ENCODE data around the gene ZDBF2. TPM values are rescaled to one million over a fixed set of nuclear protein-coding genes. Genes with fewer than 3 reads are reported as not detected.
"Not testable (repeated sequence)": the region's sequence is repeated elsewhere in the genome, so short reads cannot be mapped to it uniquely, and the experiment has no call there.

The ZDBF2 gene
- total RNA-seq, 5 donors from 2014 or later (not counting 1 experiment from before 2014, with no cell fraction given) = 13.5 to 21.3 (median 14.8) TPM

DNA sequence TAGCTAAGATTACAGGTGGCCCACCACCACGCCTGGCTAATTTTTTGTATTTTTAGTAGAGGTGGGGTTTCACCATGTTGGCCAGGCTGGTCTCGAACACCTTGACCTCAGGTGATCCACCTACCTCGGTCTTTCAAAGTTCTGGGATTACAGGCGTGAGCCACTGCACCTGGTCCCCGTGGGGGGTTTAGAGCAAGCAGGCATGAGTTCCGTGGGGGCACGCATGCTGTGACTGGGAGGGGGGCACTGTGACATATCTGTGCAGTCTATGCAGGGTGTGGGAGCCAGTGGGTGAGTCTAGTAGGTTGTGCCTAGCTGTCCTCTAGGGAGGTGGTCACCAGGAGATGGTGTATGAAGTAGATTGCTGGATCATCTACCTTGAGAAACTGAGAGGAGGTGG, 16.6 kb upstream of the ZDBF2 start:
- peaks cover 23 to 60% of the 10 kb centered on the region in 2 experiments for H3K27me3 ChIP-seq (replicated peaks in 1 of 2; ENCODE audit: control insufficient read depth in 2 of 2, extremely low read depth in 1 of 2, insufficient read depth in 2 of 2, low read length in 1 of 2)
- H3K27ac Mint-ChIP-seq = no peak overlapping the region
- peaks cover 55 to 75% of the 10 kb centered on the region in 2 donors for H3K27me3 Mint-ChIP-seq
- WGBS (ENCODE audit: insufficient coverage) = 58% methylated on average over 6 of the region's 7 CpGs
- H3K36me3 Mint-ChIP-seq = no peaks in the 10 kb centered on the region
- no peak for ATAC-seq (replicated peaks in 1 of 4)
- ChIA-PET CTCF (no interaction called here), POLR2A (no interaction called here)
- H3K9me3 ChIP-seq = no peaks in the 10 kb centered on the region
- no peak for DNase-seq
- H3K27ac ChIP-seq (ENCODE audit: low read length) = no peak overlapping the region
- peaks cover 0 to 5% (median 0%) of the 10 kb centered on the region in 3 donors for H3K9me3 Mint-ChIP-seq
- H3K4me1 Mint-ChIP-seq = peaks cover 0 to 5% (median 0%) of the 10 kb centered on the region in 3 donors
- H3K4me1 ChIP-seq (ENCODE audit: control insufficient read depth in 1 of 2, extremely low read depth in 1 of 2, insufficient read depth in 2 of 2, low read length in 2 of 2) = no peaks in the 10 kb centered on the region
- H3K4me3 ChIP-seq (ENCODE audit: control insufficient read depth in 1 of 2, extremely low read depth in 1 of 2, low read length in 1 of 2) = no peak overlapping the region
- H3K36me3 ChIP-seq (ENCODE audit: control insufficient read depth in 2 of 2, extremely low read depth in 1 of 2, insufficient read depth in 1 of 2, low read length in 1 of 2) = no peaks in the 10 kb centered on the region
- no peak overlapping the region for H3K4me3 Mint-ChIP-seq

DNA sequence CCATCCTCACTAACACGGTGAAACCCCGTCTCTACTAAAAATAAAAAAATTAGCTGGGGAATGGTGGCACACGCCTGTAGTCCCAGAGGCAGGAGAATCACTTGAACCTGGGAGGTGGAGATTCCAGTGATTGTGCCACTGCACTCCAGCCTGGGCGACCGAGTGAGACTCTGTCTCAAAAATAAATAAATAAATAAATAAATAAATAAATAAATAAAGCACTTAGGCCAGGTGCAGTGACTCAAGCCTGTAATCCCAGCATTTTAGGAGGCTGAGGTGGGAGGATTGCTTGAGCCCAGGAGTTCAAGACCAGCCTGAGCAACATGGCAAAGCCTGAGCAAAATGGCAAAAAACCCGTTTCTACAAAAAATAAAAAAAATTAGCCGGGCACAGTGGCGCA, 15.8 kb upstream of the ZDBF2 start:
- H3K4me3 Mint-ChIP-seq; H3K9me3 ChIP-seq; ATAC-seq (replicated peaks in 1 of 4); H3K9me3 Mint-ChIP-seq; H3K36me3 ChIP-seq (ENCODE audit: control insufficient read depth in 2 of 2, extremely low read depth in 1 of 2, insufficient read depth in 1 of 2, low read length in 1 of 2); H3K4me3 ChIP-seq (ENCODE audit: control insufficient read depth in 1 of 2, extremely low read depth in 1 of 2, low read length in 1 of 2); H3K4me1 Mint-ChIP-seq; H3K27ac Mint-ChIP-seq; DNase-seq; H3K36me3 Mint-ChIP-seq; H3K27ac ChIP-seq (ENCODE audit: low read length); POLR2A ChIA-PET; H3K4me1 ChIP-seq (ENCODE audit: control insufficient read depth in 1 of 2, extremely low read depth in 1 of 2, insufficient read depth in 2 of 2, low read length in 2 of 2); CTCF ChIA-PET: not testable (repeated sequence)
- H3K27me3 ChIP-seq (replicated peaks in 1 of 2; ENCODE audit: control insufficient read depth in 2 of 2, extremely low read depth in 1 of 2, insufficient read depth in 2 of 2, low read length in 1 of 2) = peaks cover 23 to 60% of the 10 kb centered on the region in 2 experiments
- peaks cover 56 to 75% of the 10 kb centered on the region in 2 donors for H3K27me3 Mint-ChIP-seq
- 55% methylated on average over 3 of the region's 8 CpGs for WGBS (ENCODE audit: insufficient coverage)

DNA sequence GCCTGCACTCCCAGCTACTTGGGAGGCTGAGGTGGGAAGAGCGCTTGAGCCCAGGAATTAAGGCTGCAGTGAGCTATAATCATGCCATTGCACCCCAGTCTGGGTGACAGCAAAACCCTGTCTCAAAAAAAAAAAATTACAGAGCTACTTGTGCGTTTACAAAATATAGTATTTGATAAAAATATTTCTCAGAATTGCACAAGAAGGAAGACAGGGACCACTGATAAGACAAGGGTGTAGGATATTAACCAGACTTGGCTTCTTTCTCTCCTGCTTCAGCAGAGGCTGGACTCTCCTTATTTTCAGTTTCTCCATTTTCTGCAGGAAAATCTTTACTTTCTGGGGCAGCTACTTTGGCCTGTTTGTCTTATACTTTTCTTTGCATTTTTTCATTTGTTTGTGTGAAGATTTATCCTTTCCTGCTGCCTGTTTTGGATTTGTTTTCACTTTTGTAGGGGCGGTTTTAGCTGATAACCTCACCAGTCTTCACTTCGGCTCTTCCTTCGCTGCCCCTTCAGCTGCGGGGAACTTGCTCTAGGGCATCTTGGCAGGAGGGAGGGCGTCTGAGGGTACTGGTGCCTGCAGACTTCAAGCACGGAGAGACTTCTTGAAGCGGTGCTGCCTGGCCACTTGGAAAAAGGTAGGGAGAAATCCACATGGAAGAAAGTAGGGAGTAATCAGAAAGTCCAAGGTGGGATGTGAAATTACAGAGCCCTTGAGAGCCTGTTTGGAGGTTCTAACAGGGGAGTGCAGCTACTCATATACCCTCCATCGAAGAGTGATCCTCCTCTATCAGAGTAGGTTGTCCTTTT, 14.9 kb upstream of the ZDBF2 start:
- peaks cover 57 to 79% of the 10 kb centered on the region in 2 donors for H3K27me3 Mint-ChIP-seq
- Histone ChIP-seq H3K36me3 (ENCODE audit: control insufficient read depth in 2 of 2, extremely low read depth in 1 of 2, insufficient read depth in 1 of 2, low read length in 1 of 2) (no peaks in the 10 kb centered on the region), H3K27me3 (replicated peaks in 1 of 2; ENCODE audit: control insufficient read depth in 2 of 2, extremely low read depth in 1 of 2, insufficient read depth in 2 of 2, low read length in 1 of 2) (peaks cover 26 to 65% of the 10 kb centered on the region in 2 experiments), H3K4me3 (ENCODE audit: control insufficient read depth in 1 of 2, extremely low read depth in 1 of 2, low read length in 1 of 2) (no peak overlapping the region), H3K4me1 (ENCODE audit: control insufficient read depth in 1 of 2, extremely low read depth in 1 of 2, insufficient read depth in 2 of 2, low read length in 2 of 2) (peaks cover 0 to 2% of the 10 kb centered on the region in 2 experiments), H3K27ac (ENCODE audit: low read length) (no peak overlapping the region), H3K9me3 (no peaks in the 10 kb centered on the region)
- ATAC-seq (replicated peaks in 1 of 4) (no peak), DNase-seq (no peak)
- peaks cover 0 to 11% (median 7%) of the 10 kb centered on the region in 3 donors for H3K4me1 Mint-ChIP-seq
- CTCF ChIA-PET = no interaction called here
- no peaks in the 10 kb centered on the region for H3K9me3 Mint-ChIP-seq
- 31% methylated on average over 3 of the region's 10 CpGs for WGBS (ENCODE audit: insufficient coverage)
- no peak overlapping the region for H3K27ac Mint-ChIP-seq
- H3K4me3 Mint-ChIP-seq = no peak overlapping the region
- POLR2A ChIA-PET = interaction anchor here in 1 of 2 donors (0.6 kb wide), 1 partner anchor 1269 kb away, joined by 3 read pairs; no protein-coding TSS in a partner anchor
- no peaks in the 10 kb centered on the region for H3K36me3 Mint-ChIP-seq

DNA sequence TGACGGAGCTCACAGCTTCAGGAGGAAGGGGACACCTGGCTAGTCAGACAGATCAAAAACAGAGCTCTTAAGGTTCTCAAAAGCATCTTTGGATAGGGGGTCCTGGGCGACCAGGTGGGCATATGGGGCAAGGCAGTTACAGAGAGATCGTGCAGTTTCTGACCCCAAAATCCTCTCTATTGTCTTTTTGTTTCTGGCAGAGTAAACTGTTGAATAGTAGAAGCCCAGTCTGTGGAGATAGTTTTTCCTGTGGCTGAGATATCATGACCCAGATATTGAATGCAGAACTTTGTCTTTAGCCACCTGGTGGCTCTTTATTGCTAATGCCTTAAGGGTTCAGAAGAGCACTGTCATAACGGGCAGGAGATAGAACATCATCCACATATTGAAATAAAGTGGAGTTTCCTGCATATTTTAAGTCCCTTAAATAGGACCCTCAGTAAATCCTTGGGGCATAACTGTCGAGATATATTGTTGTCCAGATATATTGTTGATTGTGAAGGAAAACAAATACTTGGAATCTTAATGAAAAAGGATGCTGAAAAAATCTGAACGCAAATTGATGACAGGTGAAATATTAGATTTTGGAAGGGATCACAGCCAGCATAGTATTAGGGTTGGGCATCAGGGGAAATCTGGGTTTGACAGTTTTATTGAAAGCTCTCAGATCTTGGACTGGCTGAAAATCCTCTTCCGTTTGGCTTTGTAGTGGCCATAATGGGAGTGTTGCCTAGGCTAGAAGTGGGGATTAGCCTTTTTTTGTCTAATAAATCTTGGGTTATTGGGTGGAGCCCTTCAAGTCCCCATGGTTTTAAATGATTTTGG, 14.1 kb upstream of the ZDBF2 start:
- Histone ChIP-seq H3K4me3 (ENCODE audit: control insufficient read depth in 1 of 2, extremely low read depth in 1 of 2, low read length in 1 of 2) (no peak overlapping the region), H3K27me3 (replicated peaks in 1 of 2; ENCODE audit: control insufficient read depth in 2 of 2, extremely low read depth in 1 of 2, insufficient read depth in 2 of 2, low read length in 1 of 2) (peaks cover 30 to 63% of the 10 kb centered on the region in 2 experiments), H3K36me3 (ENCODE audit: control insufficient read depth in 2 of 2, extremely low read depth in 1 of 2, insufficient read depth in 1 of 2, low read length in 1 of 2) (no peaks in the 10 kb centered on the region), H3K27ac (ENCODE audit: low read length) (no peak overlapping the region), H3K9me3 (no peaks in the 10 kb centered on the region), H3K4me1 (ENCODE audit: control insufficient read depth in 1 of 2, extremely low read depth in 1 of 2, insufficient read depth in 2 of 2, low read length in 2 of 2) (peaks cover 0 to 2% of the 10 kb centered on the region in 2 experiments)
- Mint-ChIP-seq H3K9me3 (peaks cover 0 to 4% (median 0%) of the 10 kb centered on the region in 3 donors), H3K4me3 (no peak overlapping the region), H3K27me3 (peaks cover 61 to 79% of the 10 kb centered on the region in 2 donors), H3K27ac (no peak overlapping the region), H3K4me1 (peaks cover 0 to 11% (median 7%) of the 10 kb centered on the region in 3 donors), H3K36me3 (no peaks in the 10 kb centered on the region)
- ChIA-PET CTCF (no interaction called here), POLR2A (interaction anchor here in 1 of 2 donors (0.6 kb wide), 1 partner anchor 14 kb away, joined by 9 read pairs; no protein-coding TSS in a partner anchor)
- 66% methylated on average over 2 of the region's 7 CpGs for WGBS (ENCODE audit: insufficient coverage)
- peak in 3 of 4 experiments; percentile 20 to 50 (median 37) for ATAC-seq (replicated peaks in 1 of 4)
- DNase-seq = peak in 1 of 35 experiments; percentile 23

DNA sequence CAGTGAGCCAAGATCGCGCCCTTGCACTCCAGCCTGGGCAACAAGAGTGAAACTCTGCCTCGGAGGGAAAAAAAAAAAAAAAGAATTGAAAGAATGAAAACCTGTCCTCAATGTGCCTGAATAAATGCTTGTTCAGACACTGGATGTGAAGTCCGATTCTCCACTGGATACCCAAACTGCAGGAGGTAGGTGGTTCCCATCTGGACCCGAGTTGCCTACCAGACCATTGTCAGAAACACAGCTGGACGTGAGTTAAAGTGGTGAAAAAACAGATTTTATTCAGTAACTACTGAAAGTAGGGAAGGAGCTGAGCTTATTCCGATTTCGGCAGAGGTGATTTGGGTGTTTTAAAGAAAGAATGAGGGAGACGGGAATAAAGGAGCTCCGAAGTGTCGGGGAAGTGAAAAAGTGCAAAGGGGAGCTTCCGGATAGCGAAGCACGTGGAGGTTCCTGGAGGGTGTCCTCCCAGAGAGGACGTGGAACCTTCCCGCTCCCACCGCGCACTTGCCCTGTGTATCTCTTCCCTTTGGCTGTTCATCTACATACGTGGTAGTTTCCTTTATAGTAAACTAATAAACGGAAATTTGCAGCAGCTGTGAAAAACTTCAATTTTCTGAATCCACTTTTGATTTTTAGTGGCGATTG, 10.4 kb upstream of the ZDBF2 start:
- peaks cover 38 to 54% of the 10 kb centered on the region in 2 experiments for H3K27me3 ChIP-seq (replicated peaks in 1 of 2; ENCODE audit: control insufficient read depth in 2 of 2, extremely low read depth in 1 of 2, insufficient read depth in 2 of 2, low read length in 1 of 2)
- no peaks in the 10 kb centered on the region for H3K9me3 ChIP-seq
- peaks cover 0 to 2% of the 10 kb centered on the region in 2 experiments for H3K4me1 ChIP-seq (ENCODE audit: control insufficient read depth in 1 of 2, extremely low read depth in 1 of 2, insufficient read depth in 2 of 2, low read length in 2 of 2)
- no peak overlapping the region for H3K27ac ChIP-seq (ENCODE audit: low read length)
- H3K36me3 Mint-ChIP-seq = no peaks in the 10 kb centered on the region
- peaks cover 0 to 11% (median 7%) of the 10 kb centered on the region in 3 donors for H3K4me1 Mint-ChIP-seq
- POLR2A ChIA-PET = no interaction called here
- peak overlapping the region in 1 of 3 donors; percentile 57 for H3K4me3 Mint-ChIP-seq
- no peaks in the 10 kb centered on the region for H3K36me3 ChIP-seq (ENCODE audit: control insufficient read depth in 2 of 2, extremely low read depth in 1 of 2, insufficient read depth in 1 of 2, low read length in 1 of 2)
- peaks cover 65 to 79% of the 10 kb centered on the region in 2 donors for H3K27me3 Mint-ChIP-seq
- CTCF ChIA-PET = interaction anchor here in 1 of 2 donors (0.6 kb wide), 1 partner anchor 14 kb away, joined by 15 read pairs; no protein-coding TSS in a partner anchor
- ATAC-seq (replicated peaks in 1 of 4) (no peak), DNase-seq (no peak)
- H3K4me3 ChIP-seq (ENCODE audit: control insufficient read depth in 1 of 2, extremely low read depth in 1 of 2, low read length in 1 of 2) = peak overlapping the region in 1 of 2 donors; percentile 2
- no peak overlapping the region for H3K27ac Mint-ChIP-seq
- 51% methylated on average over 19 of the region's 21 CpGs for WGBS (ENCODE audit: insufficient coverage)
- peaks cover 0 to 4% (median 0%) of the 10 kb centered on the region in 3 donors for H3K9me3 Mint-ChIP-seq
